ENCODE data around the gene UPF3A. TPM values are rescaled to one million over a fixed set of nuclear protein-coding genes. Genes with fewer than 3 reads are reported as not detected.
"Not testable (repeated sequence)": the region's sequence is repeated elsewhere in the genome, so short reads cannot be mapped to it uniquely, and the experiment has no call there.

The UPF3A gene
- total RNA-seq, 1 donor from 2014 or later, result 91.8 TPM

DNA sequence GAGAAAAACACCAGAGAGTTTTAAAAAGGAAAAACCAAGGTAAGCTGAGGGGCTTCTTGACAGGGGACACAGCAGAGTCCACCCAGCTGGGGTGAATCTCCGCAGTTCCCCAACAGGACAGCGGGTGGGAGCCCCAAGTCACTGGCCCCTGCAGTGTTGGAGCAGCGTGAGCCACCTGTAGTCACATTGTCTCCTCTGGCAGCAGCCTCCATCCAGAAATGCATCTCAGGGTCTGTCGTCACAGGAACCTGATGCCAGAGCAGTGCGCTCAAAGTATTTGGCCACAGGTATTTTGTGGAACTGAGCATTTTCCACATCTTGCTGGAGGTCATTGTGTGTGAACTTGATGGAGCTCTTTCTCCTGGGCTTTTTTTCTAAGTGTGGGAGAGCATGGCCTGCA is 57.6 kb downstream of the UPF3A start:
- no peak for DNase-seq (ENCODE audit: extremely low spot score, unreplicated experiment)

DNA sequence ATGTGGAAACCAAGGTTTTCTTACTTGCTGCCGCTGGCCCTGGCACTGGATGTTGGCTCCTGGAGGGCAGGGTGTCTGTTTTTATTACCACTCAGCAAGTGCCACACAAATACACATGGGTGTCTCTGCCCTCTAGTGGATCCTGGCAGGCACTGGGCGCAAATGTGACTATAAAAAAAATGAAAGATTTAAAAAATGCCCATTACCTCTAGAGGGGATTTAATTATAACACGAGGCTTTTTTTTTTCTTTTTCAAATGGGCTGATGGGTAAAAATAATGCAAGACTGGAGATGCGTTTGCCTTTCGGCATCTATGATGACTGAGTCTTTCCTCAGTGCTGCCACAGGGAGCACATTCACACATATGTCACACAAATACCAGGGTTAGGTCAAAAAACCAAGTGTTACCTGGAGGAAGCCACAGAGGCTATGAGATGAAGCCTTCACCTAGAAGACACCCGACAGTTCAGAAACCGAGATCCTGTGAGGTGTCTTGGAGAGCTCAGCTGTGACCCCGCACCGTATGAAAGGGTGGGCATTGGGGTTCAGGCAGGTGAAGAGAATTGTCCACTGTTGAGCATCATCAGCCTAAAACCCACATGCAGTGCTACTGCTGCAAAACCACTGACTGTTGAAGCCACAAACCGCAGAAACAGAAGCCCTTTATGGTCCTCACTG is 58.6 kb downstream of the UPF3A start:
- H3K4me3 Mint-ChIP-seq, result no peak overlapping the region
- no peaks in the 10 kb centered on the region for H3K4me1 Mint-ChIP-seq (ENCODE audit: unreplicated experiment)
- no peaks in the 10 kb centered on the region for H3K9me3 Mint-ChIP-seq
- TF ChIP-seq, protein P1, sequence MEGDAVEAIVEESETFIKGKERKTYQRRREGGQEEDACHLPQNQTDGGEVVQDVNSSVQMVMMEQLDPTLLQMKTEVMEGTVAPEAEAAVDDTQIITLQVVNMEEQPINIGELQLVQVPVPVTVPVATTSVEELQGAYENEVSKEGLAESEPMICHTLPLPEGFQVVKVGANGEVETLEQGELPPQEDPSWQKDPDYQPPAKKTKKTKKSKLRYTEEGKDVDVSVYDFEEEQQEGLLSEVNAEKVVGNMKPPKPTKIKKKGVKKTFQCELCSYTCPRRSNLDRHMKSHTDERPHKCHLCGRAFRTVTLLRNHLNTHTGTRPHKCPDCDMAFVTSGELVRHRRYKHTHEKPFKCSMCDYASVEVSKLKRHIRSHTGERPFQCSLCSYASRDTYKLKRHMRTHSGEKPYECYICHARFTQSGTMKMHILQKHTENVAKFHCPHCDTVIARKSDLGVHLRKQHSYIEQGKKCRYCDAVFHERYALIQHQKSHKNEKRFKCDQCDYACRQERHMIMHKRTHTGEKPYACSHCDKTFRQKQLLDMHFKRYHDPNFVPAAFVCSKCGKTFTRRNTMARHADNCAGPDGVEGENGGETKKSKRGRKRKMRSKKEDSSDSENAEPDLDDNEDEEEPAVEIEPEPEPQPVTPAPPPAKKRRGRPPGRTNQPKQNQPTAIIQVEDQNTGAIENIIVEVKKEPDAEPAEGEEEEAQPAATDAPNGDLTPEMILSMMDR (conservative IDR thresholded peaks at IDR 0.05), result peak; percentile 69
- H3K27me3 Mint-ChIP-seq, result peaks cover 4% of the 10 kb centered on the region
- no peak for DNase-seq (ENCODE audit: extremely low spot score, unreplicated experiment)
- H3K36me3 Mint-ChIP-seq, result no peaks in the 10 kb centered on the region
- H3K27ac Mint-ChIP-seq, result no peak overlapping the region

More for the DNA sequence above, 57.6 kb downstream of the UPF3A start:
- TF ChIP-seq, protein P1 (conservative IDR thresholded peaks at IDR 0.05), result no peak
- Mint-ChIP-seq H3K27ac (no peak overlapping the region), H3K27me3 (peaks cover 4% of the 10 kb centered on the region), H3K36me3 (no peaks in the 10 kb centered on the region), H3K4me3 (no peak overlapping the region), H3K9me3 (no peaks in the 10 kb centered on the region), H3K4me1 (ENCODE audit: unreplicated experiment) (no peaks in the 10 kb centered on the region)

DNA sequence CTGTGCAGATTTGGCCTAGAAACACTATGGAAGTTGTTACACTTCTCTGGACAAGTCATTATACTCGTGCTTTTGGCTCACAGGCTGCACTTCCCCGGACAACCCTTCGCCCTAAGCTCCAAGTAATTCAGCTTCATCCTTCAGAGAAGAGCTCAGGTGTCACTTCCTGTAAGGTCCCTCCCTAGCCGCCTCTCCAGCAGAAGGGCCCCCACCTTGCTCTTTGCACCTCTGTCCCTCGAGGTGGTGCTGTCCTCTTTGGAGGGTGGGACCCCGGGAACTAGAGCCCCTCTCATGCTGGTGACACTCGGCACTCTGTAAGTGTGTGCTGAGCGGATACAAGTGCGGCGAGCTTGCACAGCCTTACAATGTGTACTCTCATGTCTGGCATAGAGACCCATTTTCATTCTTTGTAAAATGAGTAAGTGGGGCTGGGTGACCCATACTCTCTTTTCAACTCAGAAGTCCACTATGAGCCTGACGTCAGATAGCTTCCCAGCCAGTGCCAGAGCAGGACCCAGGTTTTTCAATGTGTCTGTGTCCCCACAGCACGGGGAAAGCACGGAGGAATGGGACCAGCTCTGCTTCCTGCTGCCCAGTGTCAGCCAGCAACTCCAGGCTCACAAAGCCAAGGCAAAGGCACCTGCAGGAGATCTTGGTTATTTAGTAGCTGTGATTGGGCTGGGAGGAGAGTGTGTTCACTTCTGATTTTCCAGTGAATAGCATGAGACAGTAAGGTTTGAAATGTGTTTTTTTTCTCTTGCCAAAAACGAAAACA is 59.8 kb downstream of the UPF3A start:
- DNase-seq (ENCODE audit: extremely low spot score, unreplicated experiment), result no peak
- H3K27ac Mint-ChIP-seq, result no peak overlapping the region
- H3K27me3 Mint-ChIP-seq, result peaks cover 4% of the 10 kb centered on the region
- H3K9me3 Mint-ChIP-seq, result no peaks in the 10 kb centered on the region
- H3K36me3 Mint-ChIP-seq, result no peaks in the 10 kb centered on the region
- no peaks in the 10 kb centered on the region for H3K4me1 Mint-ChIP-seq (ENCODE audit: unreplicated experiment)
- TF ChIP-seq, protein P1 (conservative IDR thresholded peaks at IDR 0.05), result no peak
- no peak overlapping the region for H3K4me3 Mint-ChIP-seq

DNA sequence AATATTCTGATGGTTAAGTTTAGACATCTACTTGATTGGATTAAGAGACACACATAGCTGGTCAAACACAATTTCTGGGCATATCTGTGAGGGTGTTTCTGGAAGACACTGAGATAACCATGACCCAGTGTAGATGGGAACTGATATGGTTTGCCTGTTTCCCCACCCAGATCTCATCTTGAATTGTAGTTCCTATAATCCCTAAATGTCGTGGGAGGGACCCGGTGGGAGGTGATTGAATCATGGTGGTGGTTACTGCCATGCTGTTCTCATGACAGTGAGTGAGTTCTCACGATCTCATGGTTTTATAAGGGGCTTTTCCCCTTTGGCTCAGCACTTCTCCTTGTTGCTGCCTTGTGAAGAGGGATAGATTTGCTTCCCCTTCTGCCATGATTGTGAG is 65.9 kb downstream of the UPF3A start:
- H3K4me1 Mint-ChIP-seq (ENCODE audit: unreplicated experiment); H3K27ac Mint-ChIP-seq; H3K9me3 Mint-ChIP-seq: not testable (repeated sequence)

DNA sequence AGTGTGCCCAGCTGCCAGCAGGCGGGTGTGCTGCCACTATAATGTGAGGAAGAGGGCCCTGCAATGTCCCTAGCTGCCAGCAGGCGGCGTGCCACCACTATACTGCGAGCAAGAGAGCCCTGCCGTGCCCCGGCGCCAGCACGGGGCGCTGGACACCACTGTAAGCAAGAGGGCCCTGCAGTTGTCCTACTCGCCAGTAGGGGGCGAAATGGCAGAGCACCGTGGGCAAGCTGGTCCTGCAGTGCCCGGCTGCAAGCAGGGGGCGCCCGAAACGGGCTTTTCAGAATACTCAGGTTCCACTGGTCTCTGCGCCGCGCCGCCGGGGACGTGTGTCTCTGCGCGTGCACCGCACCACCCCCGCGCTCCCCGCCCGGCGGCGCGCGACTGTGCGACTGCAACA is 71.4 kb downstream of the UPF3A start:
- not testable (repeated sequence) for DNase-seq (ENCODE audit: extremely low spot score, unreplicated experiment); H3K9me3 Mint-ChIP-seq; H3K4me3 Mint-ChIP-seq; H3K4me1 Mint-ChIP-seq (ENCODE audit: unreplicated experiment); H3K27ac Mint-ChIP-seq; H3K36me3 Mint-ChIP-seq
- H3K27me3 Mint-ChIP-seq, result peaks cover 17% of the 10 kb centered on the region
- TF ChIP-seq, protein P1 (conservative IDR thresholded peaks at IDR 0.05), result peak; percentile 60

More for the DNA sequence above, 65.9 kb downstream of the UPF3A start:
- not testable (repeated sequence) for H3K36me3 Mint-ChIP-seq; DNase-seq (ENCODE audit: extremely low spot score, unreplicated experiment); H3K4me3 Mint-ChIP-seq
- peaks cover 20% of the 10 kb centered on the region for H3K27me3 Mint-ChIP-seq

DNA sequence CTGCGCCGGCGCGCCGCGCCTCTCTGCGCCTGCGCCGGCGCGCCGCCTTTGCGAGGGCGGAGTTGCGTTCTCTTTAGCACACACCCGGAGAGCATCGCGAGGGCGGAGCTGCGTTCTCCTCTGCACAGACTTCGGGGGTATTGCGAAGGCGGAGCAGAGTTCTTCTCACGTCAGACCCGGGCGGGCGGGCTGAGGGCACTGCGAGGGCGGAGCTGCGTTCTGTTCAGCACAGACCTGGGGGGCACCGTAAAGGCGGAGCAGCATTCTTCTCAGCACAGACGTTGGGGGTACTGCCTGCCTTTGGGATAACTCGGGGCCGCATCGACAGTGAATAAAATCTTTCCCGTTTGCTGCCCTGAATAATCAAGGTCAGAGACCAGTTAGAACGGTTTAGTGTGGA is 72.0 kb downstream of the UPF3A start:
- not testable (repeated sequence) for H3K9me3 Mint-ChIP-seq; H3K4me3 Mint-ChIP-seq; H3K4me1 Mint-ChIP-seq (ENCODE audit: unreplicated experiment); H3K27ac Mint-ChIP-seq; DNase-seq (ENCODE audit: extremely low spot score, unreplicated experiment); H3K36me3 Mint-ChIP-seq
- peaks cover 14% of the 10 kb centered on the region for H3K27me3 Mint-ChIP-seq

Small RNAs within 50 kb of the gene (microRNA-seq; reads per million reads assigned to microRNA genes)
- gene MIR4502 (not detected), gene MIR548AR (not detected)

Other genes with a start within 250 kb of the UPF3A start
- 1.9 and 9.3 TPM in 2 replicates for gene RASA3, start 149.0 kb upstream of the UPF3A start, total RNA-seq (ENCODE audit: low replicate concordance)
- gene CFAP97D2, start 102.3 kb upstream of the UPF3A start, total RNA-seq (ENCODE audit: low replicate concordance), result not detected in 2 replicates
- 66.4 and 81.7 TPM in 2 replicates for gene CDC16, start 46.7 kb upstream of the UPF3A start, total RNA-seq (ENCODE audit: low replicate concordance)
- 19.2 and 37.0 TPM in 2 replicates for gene CHAMP1, start 32.9 kb downstream of the UPF3A start, total RNA-seq (ENCODE audit: low replicate concordance)

All from type B pancreatic cell (in vitro differentiated cells).